Ectodermal cell (in vitro differentiated cells): ENCODE results near the gene MTREX.

ENCODE experiments used
- H3K27ac ChIP-seq: 2 replicates; pipeline ENCODE4 v1.7.0; 2013; ENCODE audit warnings: mild to moderate bottlenecking, low read depth, low read length; ENCODE audit not compliant: insufficient read depth, poor library complexity, severe bottlenecking
- H3K27me3 ChIP-seq: 2 replicates; pipeline ENCODE4 v1.7.0; 2013; ENCODE audit warnings: mild to moderate bottlenecking, low read length; ENCODE audit not compliant: insufficient read depth, control insufficient read depth, poor library complexity, severe bottlenecking
- H3K36me3 ChIP-seq: one replicate; pipeline ENCODE4 v1.7.0; 2013; ENCODE audit warnings: low read length; ENCODE audit not compliant: control insufficient read depth, insufficient read depth
- H3K4me1 ChIP-seq: one replicate; pipeline ENCODE4 v1.7.0; 2013; ENCODE audit warnings: low read length; ENCODE audit not compliant: control insufficient read depth, insufficient read depth
- H3K4me3 ChIP-seq: 2 replicates; pipeline ENCODE4 v1.7.0; 2013; ENCODE audit warnings: low read depth, low read length, control low read depth; ENCODE audit not compliant: insufficient read depth
- H3K9me3 ChIP-seq: 2 replicates; pipeline ENCODE4 v1.7.0; 2013; ENCODE audit warnings: mild to moderate bottlenecking, low read length, moderate library complexity; ENCODE audit not compliant: control insufficient read depth
- WGBS, 2 experiments: methylation state at CpG; one replicate each; pipeline ENCODE4 v1.1.7; 2013; ENCODE audit warnings: missing lambda C conversion rate in 2 of 2; 5-methylcytosine and 5-hydroxymethylcytosine counted together

The MTREX gene

DNA sequence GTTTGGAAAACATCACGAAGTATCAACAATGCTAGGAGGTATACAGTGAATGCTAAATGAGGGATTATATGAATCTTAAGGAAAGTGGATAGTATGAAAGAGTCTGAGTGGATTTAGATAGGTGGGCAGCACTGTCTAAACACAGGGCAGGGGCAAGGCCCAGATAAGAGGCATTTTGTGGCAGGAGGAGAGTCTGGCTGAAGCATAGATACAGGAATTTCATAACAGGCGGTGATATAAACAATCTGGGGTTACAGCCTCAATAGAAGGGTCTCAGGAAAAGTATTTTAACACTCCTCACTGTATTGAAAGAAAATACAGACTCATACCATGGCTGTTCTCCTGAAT is 130.0 kb downstream of the MTREX start:
- Histone ChIP-seq H3K27ac (peak overlapping the region; percentile 36), H3K9me3 (no peaks in the 10 kb centered on the region), H3K4me1 (peaks cover 16% of the 10 kb centered on the region), H3K4me3 (no peak overlapping the region), H3K36me3 (no peaks in the 10 kb centered on the region), H3K27me3 (no peaks in the 10 kb centered on the region)
- 92 to 95% methylated on average over 2 of the region's 2 CpGs for WGBS, 2 experiments

DNA sequence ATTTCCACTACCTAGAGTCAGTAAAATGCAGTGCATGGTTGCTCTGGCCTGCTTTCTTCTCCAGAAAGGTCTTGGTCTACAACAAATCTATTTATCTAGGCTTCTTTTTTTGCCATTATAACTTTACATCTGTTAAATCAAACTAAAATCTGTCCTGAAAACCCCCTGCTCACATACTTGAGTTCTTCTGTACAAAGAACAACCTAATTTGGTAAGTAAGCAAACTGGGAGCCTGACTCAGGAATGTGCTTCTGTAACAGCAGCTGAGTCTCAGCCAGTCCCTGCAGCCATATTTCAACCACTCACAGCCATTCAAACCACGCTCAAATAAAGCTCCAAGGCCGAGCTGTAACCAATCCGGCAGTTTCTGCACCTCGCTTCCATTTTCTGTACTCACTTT is 131.2 kb downstream of the MTREX start:
- H3K27ac ChIP-seq: no peak overlapping the region
- no peak overlapping the region for H3K4me3 ChIP-seq
- WGBS, 2 experiments: 84 to 90% methylated on average over 4 of the region's 4 CpGs
- no peaks in the 10 kb centered on the region for H3K9me3 ChIP-seq
- no peaks in the 10 kb centered on the region for H3K27me3 ChIP-seq
- H3K4me1 ChIP-seq: peaks cover 16% of the 10 kb centered on the region
- H3K36me3 ChIP-seq: no peaks in the 10 kb centered on the region

DNA sequence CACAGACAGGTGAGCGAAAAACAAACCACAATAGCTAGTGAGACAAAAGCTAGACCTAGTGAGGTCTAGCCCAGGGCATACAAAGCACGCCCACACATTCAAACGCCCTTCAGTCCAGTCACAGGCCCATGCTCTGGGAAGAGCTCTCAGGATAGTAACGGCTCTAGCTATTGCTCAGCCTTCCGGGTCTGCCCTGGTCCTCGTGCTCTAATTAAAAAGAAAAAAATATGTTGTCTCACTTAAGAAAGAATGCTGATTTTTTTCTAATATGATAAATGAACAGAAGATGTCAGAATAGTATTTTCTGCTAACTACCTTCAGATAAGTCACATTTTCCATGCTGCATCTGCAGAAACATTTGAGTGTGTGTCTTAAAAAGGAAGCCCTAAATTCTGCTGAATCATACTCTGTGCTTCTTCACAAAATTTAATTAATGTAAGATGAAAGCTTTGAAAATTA is 132.4 kb downstream of the MTREX start:
- H3K27me3 ChIP-seq: no peaks in the 10 kb centered on the region
- H3K36me3 ChIP-seq: no peaks in the 10 kb centered on the region
- 81 to 85% methylated on average over 6 of the region's 6 CpGs for WGBS, 2 experiments
- peaks cover 16% of the 10 kb centered on the region for H3K4me1 ChIP-seq
- no peak overlapping the region for H3K4me3 ChIP-seq
- no peak overlapping the region for H3K27ac ChIP-seq
- no peaks in the 10 kb centered on the region for H3K9me3 ChIP-seq

DNA sequence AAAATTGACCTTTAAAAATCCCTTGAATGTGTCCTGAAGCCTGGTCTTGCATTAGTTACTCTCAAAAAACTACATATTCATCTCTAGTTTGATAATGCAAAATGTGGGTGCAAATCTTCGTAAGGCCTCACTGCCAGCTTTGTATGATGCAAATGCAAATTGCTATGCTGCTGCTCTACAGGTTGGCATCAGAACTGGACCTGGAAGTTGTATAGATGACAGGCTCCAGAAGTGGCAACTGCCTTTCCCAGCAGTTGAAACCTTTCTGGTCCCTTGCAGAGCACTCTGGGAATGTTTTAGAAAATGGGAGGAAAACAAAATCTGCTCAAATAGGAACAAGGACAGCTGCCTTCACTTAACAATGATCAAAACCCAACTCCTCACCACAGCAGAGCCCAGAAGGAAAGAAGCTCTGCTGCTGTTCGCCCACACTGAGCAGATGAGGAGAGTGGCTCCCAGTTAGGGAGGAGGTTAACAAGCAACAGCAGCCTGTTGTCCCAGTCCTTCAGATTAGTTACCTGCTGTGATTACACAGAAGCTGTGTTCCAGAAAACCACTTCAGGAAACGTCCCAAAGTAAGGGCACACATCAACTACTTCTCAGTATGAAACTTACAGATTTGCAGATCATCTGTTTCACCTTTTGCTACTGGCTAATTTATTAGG is 133.4 kb downstream of the MTREX start:
- Histone ChIP-seq H3K4me3 (no peak overlapping the region), H3K36me3 (no peaks in the 10 kb centered on the region), H3K27ac (peak overlapping the region; percentile 11), H3K27me3 (no peaks in the 10 kb centered on the region), H3K4me1 (peaks cover 16% of the 10 kb centered on the region), H3K9me3 (no peaks in the 10 kb centered on the region)
- WGBS, 2 experiments: 45 to 50% methylated on average over 3 of the region's 3 CpGs

DNA sequence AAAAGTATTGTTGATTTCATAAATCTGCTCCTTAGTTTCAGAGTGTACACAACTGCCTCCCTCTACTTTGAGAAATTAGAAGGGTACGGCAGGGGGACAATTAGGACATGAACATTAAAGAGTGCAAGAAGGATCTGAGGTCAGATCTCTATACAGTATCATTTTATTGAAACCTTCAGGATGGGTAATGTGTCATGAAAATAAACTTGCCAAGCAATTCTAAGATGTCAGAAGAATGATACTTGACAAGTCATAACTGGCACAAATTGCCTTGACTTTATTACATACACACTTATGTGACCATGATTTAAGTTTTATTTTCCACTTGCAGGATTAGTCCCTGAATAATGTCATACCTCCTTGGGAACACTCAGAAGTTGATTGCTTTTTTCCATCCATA is 134.2 kb downstream of the MTREX start:
- Histone ChIP-seq H3K27me3 (no peaks in the 10 kb centered on the region), H3K4me1 (peaks cover 16% of the 10 kb centered on the region), H3K36me3 (no peaks in the 10 kb centered on the region), H3K9me3 (no peaks in the 10 kb centered on the region), H3K27ac (no peak overlapping the region), H3K4me3 (no peak overlapping the region)
- WGBS, 2 experiments: 100% methylated on average over 1 of the region's 1 CpG

DNA sequence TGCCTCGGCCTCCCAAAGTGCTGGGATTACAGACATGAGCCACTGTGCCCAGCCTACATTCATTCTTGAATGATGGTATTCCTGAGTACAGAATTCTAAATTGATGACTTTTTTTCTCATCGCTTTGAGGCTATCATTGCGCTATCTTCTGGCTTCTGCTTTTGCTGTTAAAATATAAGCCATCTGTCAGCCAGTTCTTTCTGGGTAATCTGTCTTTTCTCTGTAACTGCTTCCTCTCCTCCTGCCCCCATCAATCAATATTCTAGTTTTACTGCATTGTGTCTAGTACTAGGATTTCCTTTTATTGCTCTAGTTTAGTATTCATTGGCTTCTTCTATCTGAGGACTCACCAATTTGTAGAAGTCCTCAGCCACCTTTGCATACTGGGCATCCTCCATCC is 138.0 kb downstream of the MTREX start:
- H3K36me3 ChIP-seq: no peaks in the 10 kb centered on the region
- 96 to 98% methylated on average over 3 of the region's 3 CpGs for WGBS, 2 experiments
- no peak overlapping the region for H3K27ac ChIP-seq
- H3K9me3 ChIP-seq: no peaks in the 10 kb centered on the region
- H3K4me1 ChIP-seq: peaks cover 7% of the 10 kb centered on the region
- no peak overlapping the region for H3K4me3 ChIP-seq
- H3K27me3 ChIP-seq: no peaks in the 10 kb centered on the region

DNA sequence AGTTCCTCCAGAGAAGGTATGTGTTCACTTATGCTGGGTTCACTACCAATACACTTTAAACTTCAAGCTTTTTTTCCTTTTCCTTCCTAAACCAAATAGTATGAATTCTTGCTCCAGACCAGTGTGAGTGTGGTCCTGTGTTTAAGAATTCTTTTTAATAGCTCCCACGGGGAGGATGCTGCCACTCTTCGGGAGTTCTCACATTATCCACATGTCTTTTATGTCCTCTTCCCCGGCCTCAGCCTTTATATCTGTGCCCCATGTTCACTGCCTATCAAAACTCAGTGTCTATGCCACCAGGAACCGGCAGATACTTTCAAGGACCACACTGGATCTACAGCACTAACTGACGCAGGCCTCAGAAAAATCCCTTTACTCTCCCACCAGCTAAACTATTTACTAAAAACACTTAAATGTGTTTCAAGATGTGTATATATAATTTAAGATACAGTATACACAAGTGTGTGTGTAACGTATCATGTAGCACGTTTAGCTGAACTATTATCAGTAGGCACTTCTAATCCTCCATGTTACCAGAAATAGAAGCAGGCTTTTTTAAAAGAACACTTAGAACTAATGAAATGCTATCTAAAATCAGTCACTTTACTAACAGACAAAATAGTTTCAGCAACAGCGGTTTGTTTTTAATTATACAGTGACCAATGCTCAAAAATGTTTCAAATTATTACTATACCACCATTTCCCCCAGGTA is 139.0 kb downstream of the MTREX start:
- no peaks in the 10 kb centered on the region for H3K36me3 ChIP-seq
- no peaks in the 10 kb centered on the region for H3K4me1 ChIP-seq
- no peaks in the 10 kb centered on the region for H3K27me3 ChIP-seq
- H3K4me3 ChIP-seq: no peak overlapping the region
- 78 to 82% methylated on average over 6 to 8 of the region's 8 CpGs for whole genome bisulfite sequencing, 2 experiments
- H3K27ac ChIP-seq: no peak overlapping the region
- H3K9me3 ChIP-seq: no peaks in the 10 kb centered on the region

DNA sequence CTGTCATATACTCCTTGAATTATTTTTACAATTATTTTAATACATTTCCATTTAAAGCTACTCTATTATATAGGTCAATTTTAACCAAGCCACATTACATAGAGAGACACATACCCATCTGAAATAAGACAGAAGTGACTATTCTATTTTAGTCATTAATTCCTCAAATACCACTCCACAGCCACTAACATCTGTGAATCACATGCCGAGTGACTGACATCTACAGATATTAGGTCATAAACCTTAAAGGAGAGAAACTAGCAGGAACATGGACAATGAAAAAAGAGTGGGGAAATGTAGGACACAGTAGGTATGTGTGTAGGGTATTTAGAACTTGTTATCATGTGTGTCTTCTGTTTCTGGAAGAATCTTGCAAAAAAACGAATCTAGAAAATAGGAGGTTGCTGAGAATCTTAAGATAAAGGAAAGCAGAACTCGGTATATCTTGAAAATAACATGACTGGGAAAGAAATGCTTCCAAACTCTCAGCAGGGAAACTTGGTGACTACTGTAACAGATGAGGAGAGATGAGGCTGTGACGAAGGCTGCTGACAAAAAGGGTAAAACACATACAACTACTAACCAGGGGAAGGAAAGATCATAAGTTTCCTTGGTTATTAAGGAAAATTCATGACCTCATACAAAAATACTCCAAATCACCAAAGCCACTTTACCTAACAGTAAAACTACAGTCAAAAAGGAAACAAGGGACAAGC is 142.4 kb downstream of the MTREX start:
- Histone ChIP-seq H3K9me3 (no peaks in the 10 kb centered on the region), H3K27me3 (no peaks in the 10 kb centered on the region), H3K36me3 (no peaks in the 10 kb centered on the region), H3K4me1 (no peaks in the 10 kb centered on the region), H3K4me3 (no peak overlapping the region), H3K27ac (no peak overlapping the region)
- 93 to 94% methylated on average over 3 to 4 of the region's 4 CpGs for whole genome bisulfite sequencing, 2 experiments

DNA sequence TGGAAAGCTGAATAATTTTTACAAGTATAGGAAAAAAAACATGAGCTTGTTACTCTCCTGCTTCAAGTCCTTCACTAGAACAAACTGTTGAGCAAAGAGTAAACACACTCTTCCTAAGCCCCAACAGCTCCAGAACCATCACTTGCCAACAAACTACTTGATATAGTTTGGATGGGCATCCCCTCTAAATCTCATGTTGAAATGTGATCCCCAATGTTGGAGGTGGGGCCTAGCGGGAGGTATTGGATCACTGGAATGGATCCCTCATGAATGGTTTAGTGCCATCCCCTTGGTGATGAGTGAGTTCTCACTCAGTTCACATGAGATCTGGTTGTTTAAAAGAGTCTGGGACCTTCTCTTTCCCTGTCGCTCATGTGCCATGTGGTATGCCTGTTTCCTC is 144.2 kb downstream of the MTREX start:
- no peaks in the 10 kb centered on the region for H3K9me3 ChIP-seq
- H3K4me3 ChIP-seq: no peak overlapping the region
- no peaks in the 10 kb centered on the region for H3K4me1 ChIP-seq
- WGBS, 2 experiments: 93 to 97% methylated on average over 2 of the region's 2 CpGs
- H3K36me3 ChIP-seq: no peaks in the 10 kb centered on the region
- H3K27ac ChIP-seq: no peak overlapping the region
- H3K27me3 ChIP-seq: no peaks in the 10 kb centered on the region

DNA sequence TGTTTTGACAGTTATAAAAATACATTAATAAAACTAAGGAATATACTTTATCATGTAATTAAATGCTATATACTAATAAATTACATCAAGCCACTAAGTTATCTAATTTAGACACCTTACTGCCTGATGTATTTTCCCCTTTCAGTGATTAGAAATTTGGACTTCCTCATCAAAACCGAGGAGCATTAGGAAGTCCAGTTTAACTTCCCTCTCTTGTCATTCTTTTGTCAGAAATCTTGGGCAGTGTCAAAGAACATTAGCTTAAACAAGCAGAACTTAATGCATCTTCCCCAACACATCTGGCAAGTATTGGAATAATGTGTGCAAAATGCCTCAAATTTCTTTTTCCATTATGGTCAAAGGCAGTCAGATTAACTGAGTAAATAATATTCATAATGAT is 145.4 kb downstream of the MTREX start:
- Histone ChIP-seq H3K27me3 (no peaks in the 10 kb centered on the region), H3K9me3 (no peaks in the 10 kb centered on the region), H3K36me3 (no peaks in the 10 kb centered on the region), H3K27ac (no peak overlapping the region), H3K4me3 (no peak overlapping the region), H3K4me1 (no peaks in the 10 kb centered on the region)
- 89% methylated on average over 1 of the region's 1 CpG for WGBS, 2 experiments
